ENCODE measurements around the gene SV2B. TPM values are rescaled to one million over a fixed set of nuclear protein-coding genes. Genes with fewer than 3 reads are reported as not detected.

The SV2B gene
- total RNA-seq, 2 donors from 2014 or later: 6.5 to 8.8 TPM

- Mint-ChIP-seq H3K4me1 (peaks cover 46% of the 10 kb centered on the region), H3K36me3 (ENCODE audit: low read depth) (no peaks in the 10 kb centered on the region), H3K4me3 (no peak overlapping the region), H3K27me3 (ENCODE audit: insufficient read depth) (peaks cover 26% of the 10 kb centered on the region), H3K9me3 (peaks cover 4% of the 10 kb centered on the region), H3K27ac (no peak overlapping the region)
- peaks cover 20% of the 10 kb centered on the region for H3K4me1 ChIP-seq (ENCODE audit: control insufficient read depth, insufficient read depth, low read length)
- H3K27me3 ChIP-seq (ENCODE audit: control insufficient read depth, insufficient read depth, low read length, poor library complexity, severe bottlenecking): peaks cover 25% of the 10 kb centered on the region
- no peak overlapping the region for H3K27ac ChIP-seq (ENCODE audit: low read depth, low read length)
- 93% methylated on average over 4 of the region's 4 CpGs for WGBS, 2 experiments (ENCODE audit: insufficient coverage in 1 of 2, insufficient read length in 1 of 2)
- H3K9me3 ChIP-seq (ENCODE audit: control insufficient read depth, low read length): peaks cover 10% of the 10 kb centered on the region
- TF ChIP-seq CTCF (conservative IDR thresholded peaks at IDR 0.05): no peak
- DNase-seq: no peak
- no peak overlapping the region for H3K9ac ChIP-seq (ENCODE audit: extremely low read depth, low read length, poor library complexity, severe bottlenecking)
- H3K36me3 ChIP-seq (ENCODE audit: control insufficient read depth, insufficient read depth, low read length): no peaks in the 10 kb centered on the region
- H3K4me3 ChIP-seq (ENCODE audit: low read length): no peak overlapping the region
These were observed 41.0 kb downstream of the SV2B start for GRCh38 chr15:91141097-91141496.

- Mint-ChIP-seq H3K27ac (no peak overlapping the region), H3K4me3 (no peak overlapping the region), H3K4me1 (peaks cover 39% of the 10 kb centered on the region), H3K9me3 (peaks cover 7% of the 10 kb centered on the region), H3K36me3 (ENCODE audit: low read depth) (no peaks in the 10 kb centered on the region), H3K27me3 (ENCODE audit: insufficient read depth) (peaks cover 32% of the 10 kb centered on the region)
- H3K9ac ChIP-seq (ENCODE audit: extremely low read depth, low read length, poor library complexity, severe bottlenecking): no peak overlapping the region
- peak; percentile 50 for DNase-seq
- H3K4me3 ChIP-seq (ENCODE audit: low read length): no peak overlapping the region
- H3K27me3 ChIP-seq (ENCODE audit: control insufficient read depth, insufficient read depth, low read length, poor library complexity, severe bottlenecking): peaks cover 25% of the 10 kb centered on the region
- WGBS, 2 experiments (ENCODE audit: insufficient coverage in 1 of 2, insufficient read length in 1 of 2): 86 to 91% methylated on average over 1 of the region's 1 CpG
- H3K36me3 ChIP-seq (ENCODE audit: control insufficient read depth, insufficient read depth, low read length): no peaks in the 10 kb centered on the region
- TF ChIP-seq CTCF (conservative IDR thresholded peaks at IDR 0.05): peak; percentile 79
- no peak overlapping the region for H3K27ac ChIP-seq (ENCODE audit: low read depth, low read length)
- peaks cover 10% of the 10 kb centered on the region for H3K9me3 ChIP-seq (ENCODE audit: control insufficient read depth, low read length)
- peaks cover 20% of the 10 kb centered on the region for H3K4me1 ChIP-seq (ENCODE audit: control insufficient read depth, insufficient read depth, low read length)
These were observed 42.2 kb downstream of the SV2B start for GRCh38 chr15:91142106-91142744.

GRCh38 chr15:91142946-91143345 is 42.9 kb downstream of the SV2B start:
- Mint-ChIP-seq H3K27ac (no peak overlapping the region), H3K36me3 (ENCODE audit: low read depth) (no peaks in the 10 kb centered on the region), H3K27me3 (ENCODE audit: insufficient read depth) (peaks cover 34% of the 10 kb centered on the region), H3K4me3 (no peak overlapping the region), H3K9me3 (peaks cover 3% of the 10 kb centered on the region), H3K4me1 (peaks cover 39% of the 10 kb centered on the region)
- H3K4me3 ChIP-seq (ENCODE audit: low read length): no peak overlapping the region
- H3K27ac ChIP-seq (ENCODE audit: low read depth, low read length): no peak overlapping the region
- TF ChIP-seq CTCF (conservative IDR thresholded peaks at IDR 0.05): no peak
- no peak overlapping the region for H3K9ac ChIP-seq (ENCODE audit: extremely low read depth, low read length, poor library complexity, severe bottlenecking)
- peaks cover 25% of the 10 kb centered on the region for H3K27me3 ChIP-seq (ENCODE audit: control insufficient read depth, insufficient read depth, low read length, poor library complexity, severe bottlenecking)
- H3K36me3 ChIP-seq (ENCODE audit: control insufficient read depth, insufficient read depth, low read length): no peaks in the 10 kb centered on the region
- H3K4me1 ChIP-seq (ENCODE audit: control insufficient read depth, insufficient read depth, low read length): peaks cover 20% of the 10 kb centered on the region
- peaks cover 7% of the 10 kb centered on the region for H3K9me3 ChIP-seq (ENCODE audit: control insufficient read depth, low read length)
- DNase-seq: no peak
- 82 to 87% methylated on average over 6 to 7 of the region's 7 CpGs for WGBS, 2 experiments (ENCODE audit: insufficient coverage in 1 of 2, insufficient read length in 1 of 2)
